ENCODE measurements around the gene MSMB. TPM values are rescaled to one million over a fixed set of nuclear protein-coding genes. Genes with fewer than 3 reads are reported as not detected.
A peak's percentile ranks its signal among the peaks of the same experiment; 100 is the strongest.

MSMB gene
- total and polyA plus RNA-seq, 9 of the 15 experiments (the other 6 are each of a cell fraction or from before 2014, with no cell fraction given): 0.21 to 0.60 TPM; not detected in 7

DNA sequence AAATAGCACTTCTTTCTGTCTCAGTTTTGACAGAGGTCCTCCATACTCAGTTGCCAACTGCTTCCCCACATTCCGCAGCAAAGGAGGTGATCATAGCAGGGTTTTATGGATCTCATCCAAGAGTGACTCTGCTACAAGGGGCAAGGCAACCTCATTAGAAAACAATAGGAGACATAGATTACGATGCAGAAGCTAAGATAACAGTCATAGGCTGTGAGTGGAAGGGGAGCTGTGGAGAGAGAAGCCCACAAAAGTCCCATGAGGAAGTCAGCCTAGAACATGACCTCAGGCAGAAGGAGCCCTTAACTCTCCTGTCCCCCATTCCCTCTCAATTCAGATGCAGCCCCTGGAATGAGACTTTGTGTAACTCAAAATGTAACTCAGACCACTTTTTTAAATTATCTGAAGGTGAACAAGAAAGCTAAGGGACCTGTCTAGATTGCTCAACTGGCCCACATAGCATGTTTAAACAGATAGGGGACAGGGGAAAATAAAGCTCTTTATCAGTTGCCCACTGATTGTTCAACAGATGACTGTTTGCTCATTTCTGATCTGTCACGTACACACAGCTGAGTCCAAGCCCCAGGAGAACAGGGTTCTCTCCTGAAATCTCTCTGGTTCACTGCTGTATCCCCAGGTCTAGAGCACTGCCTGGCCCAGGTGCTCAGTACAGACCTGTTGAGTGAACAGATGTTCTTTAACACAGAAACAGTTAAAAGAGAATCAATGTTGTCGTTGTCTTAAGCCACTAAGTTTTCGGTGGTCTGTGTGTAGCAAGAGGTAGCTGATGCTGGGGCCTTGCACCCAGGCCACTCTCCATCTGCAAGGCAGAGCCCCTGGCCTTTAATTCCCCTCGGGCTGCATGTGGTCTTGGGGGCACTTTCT lies 14.2 kb downstream of the MSMB start (continued):
- TF ChIP-seq, protein P1, sequence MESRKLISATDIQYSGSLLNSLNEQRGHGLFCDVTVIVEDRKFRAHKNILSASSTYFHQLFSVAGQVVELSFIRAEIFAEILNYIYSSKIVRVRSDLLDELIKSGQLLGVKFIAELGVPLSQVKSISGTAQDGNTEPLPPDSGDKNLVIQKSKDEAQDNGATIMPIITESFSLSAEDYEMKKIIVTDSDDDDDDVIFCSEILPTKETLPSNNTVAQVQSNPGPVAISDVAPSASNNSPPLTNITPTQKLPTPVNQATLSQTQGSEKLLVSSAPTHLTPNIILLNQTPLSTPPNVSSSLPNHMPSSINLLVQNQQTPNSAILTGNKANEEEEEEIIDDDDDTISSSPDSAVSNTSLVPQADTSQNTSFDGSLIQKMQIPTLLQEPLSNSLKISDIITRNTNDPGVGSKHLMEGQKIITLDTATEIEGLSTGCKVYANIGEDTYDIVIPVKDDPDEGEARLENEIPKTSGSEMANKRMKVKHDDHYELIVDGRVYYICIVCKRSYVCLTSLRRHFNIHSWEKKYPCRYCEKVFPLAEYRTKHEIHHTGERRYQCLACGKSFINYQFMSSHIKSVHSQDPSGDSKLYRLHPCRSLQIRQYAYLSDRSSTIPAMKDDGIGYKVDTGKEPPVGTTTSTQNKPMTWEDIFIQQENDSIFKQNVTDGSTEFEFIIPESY (CRISPR knock-in tag; IDR thresholded peaks at IDR 0.05): no peak
- TF ChIP-seq, protein P2, sequence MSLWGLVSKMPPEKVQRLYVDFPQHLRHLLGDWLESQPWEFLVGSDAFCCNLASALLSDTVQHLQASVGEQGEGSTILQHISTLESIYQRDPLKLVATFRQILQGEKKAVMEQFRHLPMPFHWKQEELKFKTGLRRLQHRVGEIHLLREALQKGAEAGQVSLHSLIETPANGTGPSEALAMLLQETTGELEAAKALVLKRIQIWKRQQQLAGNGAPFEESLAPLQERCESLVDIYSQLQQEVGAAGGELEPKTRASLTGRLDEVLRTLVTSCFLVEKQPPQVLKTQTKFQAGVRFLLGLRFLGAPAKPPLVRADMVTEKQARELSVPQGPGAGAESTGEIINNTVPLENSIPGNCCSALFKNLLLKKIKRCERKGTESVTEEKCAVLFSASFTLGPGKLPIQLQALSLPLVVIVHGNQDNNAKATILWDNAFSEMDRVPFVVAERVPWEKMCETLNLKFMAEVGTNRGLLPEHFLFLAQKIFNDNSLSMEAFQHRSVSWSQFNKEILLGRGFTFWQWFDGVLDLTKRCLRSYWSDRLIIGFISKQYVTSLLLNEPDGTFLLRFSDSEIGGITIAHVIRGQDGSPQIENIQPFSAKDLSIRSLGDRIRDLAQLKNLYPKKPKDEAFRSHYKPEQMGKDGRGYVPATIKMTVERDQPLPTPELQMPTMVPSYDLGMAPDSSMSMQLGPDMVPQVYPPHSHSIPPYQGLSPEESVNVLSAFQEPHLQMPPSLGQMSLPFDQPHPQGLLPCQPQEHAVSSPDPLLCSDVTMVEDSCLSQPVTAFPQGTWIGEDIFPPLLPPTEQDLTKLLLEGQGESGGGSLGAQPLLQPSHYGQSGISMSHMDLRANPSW (CRISPR knock-in tag; IDR thresholded peaks at IDR 0.05): no peak
- no peak for TF ChIP-seq POLR2H (tag; IDR thresholded peaks at IDR 0.05; ENCODE audit: low read depth)
- TF ChIP-seq, protein P3, sequence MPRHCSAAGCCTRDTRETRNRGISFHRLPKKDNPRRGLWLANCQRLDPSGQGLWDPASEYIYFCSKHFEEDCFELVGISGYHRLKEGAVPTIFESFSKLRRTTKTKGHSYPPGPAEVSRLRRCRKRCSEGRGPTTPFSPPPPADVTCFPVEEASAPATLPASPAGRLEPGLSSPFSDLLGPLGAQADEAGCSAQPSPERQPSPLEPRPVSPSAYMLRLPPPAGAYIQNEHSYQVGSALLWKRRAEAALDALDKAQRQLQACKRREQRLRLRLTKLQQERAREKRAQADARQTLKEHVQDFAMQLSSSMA (CRISPR knock-in tag; IDR thresholded peaks at IDR 0.05): no peak
- 0 out of 2 replicates have a peak, but pooled peaks have one; percentile 20 for TF ChIP-seq SMAD3 (CRISPR knock-in tag; conservative IDR thresholded peaks at IDR 0.05)
- TF ChIP-seq, protein P4, sequence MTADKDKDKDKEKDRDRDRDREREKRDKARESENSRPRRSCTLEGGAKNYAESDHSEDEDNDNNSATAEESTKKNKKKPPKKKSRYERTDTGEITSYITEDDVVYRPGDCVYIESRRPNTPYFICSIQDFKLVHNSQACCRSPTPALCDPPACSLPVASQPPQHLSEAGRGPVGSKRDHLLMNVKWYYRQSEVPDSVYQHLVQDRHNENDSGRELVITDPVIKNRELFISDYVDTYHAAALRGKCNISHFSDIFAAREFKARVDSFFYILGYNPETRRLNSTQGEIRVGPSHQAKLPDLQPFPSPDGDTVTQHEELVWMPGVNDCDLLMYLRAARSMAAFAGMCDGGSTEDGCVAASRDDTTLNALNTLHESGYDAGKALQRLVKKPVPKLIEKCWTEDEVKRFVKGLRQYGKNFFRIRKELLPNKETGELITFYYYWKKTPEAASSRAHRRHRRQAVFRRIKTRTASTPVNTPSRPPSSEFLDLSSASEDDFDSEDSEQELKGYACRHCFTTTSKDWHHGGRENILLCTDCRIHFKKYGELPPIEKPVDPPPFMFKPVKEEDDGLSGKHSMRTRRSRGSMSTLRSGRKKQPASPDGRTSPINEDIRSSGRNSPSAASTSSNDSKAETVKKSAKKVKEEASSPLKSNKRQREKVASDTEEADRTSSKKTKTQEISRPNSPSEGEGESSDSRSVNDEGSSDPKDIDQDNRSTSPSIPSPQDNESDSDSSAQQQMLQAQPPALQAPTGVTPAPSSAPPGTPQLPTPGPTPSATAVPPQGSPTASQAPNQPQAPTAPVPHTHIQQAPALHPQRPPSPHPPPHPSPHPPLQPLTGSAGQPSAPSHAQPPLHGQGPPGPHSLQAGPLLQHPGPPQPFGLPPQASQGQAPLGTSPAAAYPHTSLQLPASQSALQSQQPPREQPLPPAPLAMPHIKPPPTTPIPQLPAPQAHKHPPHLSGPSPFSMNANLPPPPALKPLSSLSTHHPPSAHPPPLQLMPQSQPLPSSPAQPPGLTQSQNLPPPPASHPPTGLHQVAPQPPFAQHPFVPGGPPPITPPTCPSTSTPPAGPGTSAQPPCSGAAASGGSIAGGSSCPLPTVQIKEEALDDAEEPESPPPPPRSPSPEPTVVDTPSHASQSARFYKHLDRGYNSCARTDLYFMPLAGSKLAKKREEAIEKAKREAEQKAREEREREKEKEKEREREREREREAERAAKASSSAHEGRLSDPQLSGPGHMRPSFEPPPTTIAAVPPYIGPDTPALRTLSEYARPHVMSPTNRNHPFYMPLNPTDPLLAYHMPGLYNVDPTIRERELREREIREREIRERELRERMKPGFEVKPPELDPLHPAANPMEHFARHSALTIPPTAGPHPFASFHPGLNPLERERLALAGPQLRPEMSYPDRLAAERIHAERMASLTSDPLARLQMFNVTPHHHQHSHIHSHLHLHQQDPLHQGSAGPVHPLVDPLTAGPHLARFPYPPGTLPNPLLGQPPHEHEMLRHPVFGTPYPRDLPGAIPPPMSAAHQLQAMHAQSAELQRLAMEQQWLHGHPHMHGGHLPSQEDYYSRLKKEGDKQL (CRISPR knock-in tag; IDR thresholded peaks at IDR 0.05; ENCODE audit: borderline replicate concordance): no peak
- TF ChIP-seq KDM1A (IDR thresholded peaks at IDR 0.05): peak; percentile 38 to 69; a peak in 2 of 4 replicates
- TF ChIP-seq, protein P5, sequence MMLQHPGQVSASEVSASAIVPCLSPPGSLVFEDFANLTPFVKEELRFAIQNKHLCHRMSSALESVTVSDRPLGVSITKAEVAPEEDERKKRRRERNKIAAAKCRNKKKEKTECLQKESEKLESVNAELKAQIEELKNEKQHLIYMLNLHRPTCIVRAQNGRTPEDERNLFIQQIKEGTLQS (IDR thresholded peaks at IDR 0.05): peak; percentile 41
- TF ChIP-seq, protein P5 (CRISPR knock-in tag; conservative IDR thresholded peaks at IDR 0.05): no peak
- 0 out of 2 replicates have a peak, but pooled peaks have one; percentile 39 for TF ChIP-seq ZNF253 (CRISPR knock-in tag; conservative IDR thresholded peaks at IDR 0.05)
- no peak for TF ChIP-seq HNRNPK (IDR thresholded peaks at IDR 0.05; ENCODE audit: low read depth, low read length, poor library complexity, severe bottlenecking)
- no peak; the same call in 1 of the 2 replicates for TF ChIP-seq CEBPG (CRISPR knock-in tag; IDR thresholded peaks at IDR 0.05)
- TF ChIP-seq CEBPG (tag; conservative IDR thresholded peaks at IDR 0.05 in 1 of 2, IDR thresholded peaks at IDR 0.05 in 1 of 2): peak; percentile 30 to 67; a peak in 3 of 4 replicates
- no peak for TF ChIP-seq MXI1 (IDR thresholded peaks at IDR 0.05; ENCODE audit: low read depth, low read length)
